HEK293T (cell line): Measurements from ENCODE around the gene HEYL.

Source experiments
- BHLHE40 ChIP-seq: fragments of 450-650 bp; IDR thresholded peaks from 2 replicates; pipeline ENCODE4 v1.6.1; 2016; ENCODE audit warnings: mild to moderate bottlenecking, moderate library complexity, borderline replicate concordance
- ELF4 ChIP-seq: fragments of 450-650 bp; IDR thresholded peaks from 2 replicates; pipeline ENCODE4 v1.6.1; 2017; ENCODE audit warnings: antibody characterized with exemption
- FOXA1 ChIP-seq: fragments of 450-650 bp; IDR thresholded peaks from 2 replicates; pipeline ENCODE4 v1.6.1; 2016; ENCODE audit warnings: mild to moderate bottlenecking
- FOXK2 ChIP-seq: fragments of 450-650 bp; IDR thresholded peaks from 2 replicates; pipeline ENCODE4 v1.6.1; 2016; ENCODE audit warnings: mild to moderate bottlenecking
- FOXM1 ChIP-seq: fragments of 450-650 bp; IDR thresholded peaks from 2 replicates; pipeline ENCODE4 v1.6.1; 2017; ENCODE audit warnings: mild to moderate bottlenecking, borderline replicate concordance
- HDGF ChIP-seq: fragments of 450-650 bp; IDR thresholded peaks from 2 replicates; pipeline ENCODE4 v1.6.1; 2017; ENCODE audit warnings: antibody characterized with exemption, borderline replicate concordance
- L3MBTL2 ChIP-seq: fragments of 450-650 bp; conservative IDR thresholded peaks from 2 replicates; pipeline ENCODE4 v1.6.1; 2016; ENCODE audit warnings: mild to moderate bottlenecking
- LEF1 ChIP-seq: fragments of 450-650 bp; IDR thresholded peaks from 2 replicates; pipeline ENCODE4 v1.6.1; 2017; ENCODE audit warnings: mild to moderate bottlenecking, borderline replicate concordance
- NFRKB ChIP-seq: fragments of 450-650 bp; IDR thresholded peaks from 2 replicates; pipeline ENCODE4 v1.6.1; 2016; ENCODE audit warnings: mild to moderate bottlenecking, moderate library complexity
- SP1 ChIP-seq: fragments of 450-650 bp; IDR thresholded peaks from 2 replicates; pipeline ENCODE4 v1.6.1; 2017
- SUZ12 ChIP-seq: fragments of 450-650 bp; IDR thresholded peaks from 2 replicates; pipeline ENCODE4 v1.6.1; 2016; ENCODE audit warnings: mild to moderate bottlenecking
- TARDBP ChIP-seq: fragments of 450-650 bp; IDR thresholded peaks from 2 replicates; pipeline ENCODE4 v1.6.1; 2016
- ZNF384 ChIP-seq: fragments of 450-650 bp; IDR thresholded peaks from 2 replicates; pipeline ENCODE4 v1.6.1; 2016
- TF ChIP-seq, protein P1 (sequence below): fragments of 450-650 bp; IDR thresholded peaks from 2 replicates; pipeline ENCODE4 v1.6.1; 2016

DNA sequence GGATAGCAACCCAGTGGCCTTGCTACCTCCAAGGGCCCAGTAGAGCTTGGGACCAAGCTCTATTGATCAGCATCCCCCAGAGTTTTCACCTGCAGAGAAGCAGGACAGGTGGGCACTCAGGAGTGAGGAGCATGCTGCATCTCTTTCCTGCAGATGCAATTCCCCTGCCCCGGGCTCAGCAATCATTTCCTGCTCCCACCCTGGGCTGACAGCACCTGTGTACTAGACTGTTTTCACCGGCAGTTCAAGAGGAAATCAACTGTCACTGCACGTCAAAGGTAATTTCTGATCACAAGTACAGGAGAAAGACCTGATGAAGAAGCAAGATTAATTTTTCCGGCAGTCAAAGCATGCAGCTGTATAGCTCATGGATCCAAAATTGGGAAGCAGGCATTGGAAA, 41.3 kb upstream of the HEYL start:
- no peak for TF ChIP-seq FOXM1
- TF ChIP-seq FOXA1 = no peak
- no peak for TF ChIP-seq LEF1
- no peak for TF ChIP-seq SUZ12
- TF ChIP-seq ELF4 = no peak
- no peak for TF ChIP-seq BHLHE40
- no peak for TF ChIP-seq FOXK2
- TF ChIP-seq, protein P1, sequence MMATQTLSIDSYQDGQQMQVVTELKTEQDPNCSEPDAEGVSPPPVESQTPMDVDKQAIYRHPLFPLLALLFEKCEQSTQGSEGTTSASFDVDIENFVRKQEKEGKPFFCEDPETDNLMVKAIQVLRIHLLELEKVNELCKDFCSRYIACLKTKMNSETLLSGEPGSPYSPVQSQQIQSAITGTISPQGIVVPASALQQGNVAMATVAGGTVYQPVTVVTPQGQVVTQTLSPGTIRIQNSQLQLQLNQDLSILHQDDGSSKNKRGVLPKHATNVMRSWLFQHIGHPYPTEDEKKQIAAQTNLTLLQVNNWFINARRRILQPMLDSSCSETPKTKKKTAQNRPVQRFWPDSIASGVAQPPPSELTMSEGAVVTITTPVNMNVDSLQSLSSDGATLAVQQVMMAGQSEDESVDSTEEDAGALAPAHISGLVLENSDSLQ = no peak
- no peak for TF ChIP-seq SP1
- no peak for TF ChIP-seq NFRKB
- no peak for TF ChIP-seq ZNF384
- no peak for TF ChIP-seq TARDBP
- no peak for TF ChIP-seq L3MBTL2
- TF ChIP-seq HDGF = no peak
